Activated CD4-positive, alpha-beta T cell treated with anti-CD3 and anti-CD28 coated beads for 1 hour (primary cell): Measurements from ENCODE around the gene MAP2K2.
A peak's percentile ranks its signal among the peaks of the same experiment; 100 is the strongest.
"Not testable (repeated sequence)": the region's sequence is repeated elsewhere in the genome, so short reads cannot be mapped to it uniquely, and the experiment has no call there.

Experiments used
- DNase-seq: peaks from one replicate; pipeline ENCODE4 v3.0.0-alpha.2; 2020

MAP2K2 gene

GRCh38 chr19:4123615-4124568, at the start of gene MAP2K2:
MAP2K2 (minus strand) TSS chr19:4124122; CDS start chr19:4123875, 247 bp downstream.
- peak; percentile 96 for DNase-seq

GRCh38 chr19:4172861-4173473, 49.0 kb upstream of the MAP2K2 start:
- DNase-seq, result peak; percentile 45

GRCh38 chr19:4171676-4172075, 47.8 kb upstream of the MAP2K2 start:
- DNase-seq, result no peak

- DNase-seq, result no peak
Measured at GRCh38 chr19:4164262-4164661, 40.3 kb upstream of the MAP2K2 start.

- DNase-seq, result no peak
Measured at GRCh38 chr19:4161415-4162077, 37.6 kb upstream of the MAP2K2 start.

- not testable (repeated sequence) for DNase-seq
Measured at GRCh38 chr19:4157971-4158370, 34.0 kb upstream of the MAP2K2 start.

GRCh38 chr19:4157164-4157563, 33.2 kb upstream of the MAP2K2 start:
- no peak for DNase-seq

- no peak for DNase-seq
Measured at GRCh38 chr19:4154571-4155312, 30.8 kb upstream of the MAP2K2 start.

GRCh38 chr19:4152241-4152998, 28.5 kb upstream of the MAP2K2 start:
- DNase-seq, result no peak

- DNase-seq, result no peak
Measured at GRCh38 chr19:4151623-4152022, 27.7 kb upstream of the MAP2K2 start.

GRCh38 chr19:4149518-4150288, 25.8 kb upstream of the MAP2K2 start:
- DNase-seq, result no peak

- DNase-seq, result no peak
Measured at GRCh38 chr19:4144666-4145249, 20.8 kb upstream of the MAP2K2 start.

- DNase-seq, result not testable (repeated sequence)
Measured at GRCh38 chr19:4142916-4143315, 19.0 kb upstream of the MAP2K2 start.

- no peak for DNase-seq
Measured at GRCh38 chr19:4140237-4140711, 16.4 kb upstream of the MAP2K2 start.

- DNase-seq, result peak; percentile 80
Measured at GRCh38 chr19:4139614-4140236, 15.8 kb upstream of the MAP2K2 start.

- DNase-seq, result no peak
Measured at GRCh38 chr19:4138445-4138844, 14.5 kb upstream of the MAP2K2 start.

GRCh38 chr19:4136680-4137088, 12.8 kb upstream of the MAP2K2 start:
- DNase-seq, result no peak

- not testable (repeated sequence) for DNase-seq
Measured at GRCh38 chr19:4135386-4135785, 11.5 kb upstream of the MAP2K2 start.

- no peak for DNase-seq
Measured at GRCh38 chr19:4134351-4134750, 10.4 kb upstream of the MAP2K2 start.
